ENCODE data around the gene NCAPD3.
"Not testable (repeated sequence)": the region's sequence is repeated elsewhere in the genome, so short reads cannot be mapped to it uniquely, and the experiment has no call there.

- TF ChIP-seq MAZ (IDR thresholded peaks at IDR 0.05; ENCODE audit: borderline replicate concordance, low read depth, low read length); MAZ (CRISPR knock-in tag; IDR thresholded peaks at IDR 0.05; ENCODE audit: low read depth); FOXA1 (IDR thresholded peaks at IDR 0.05); FOXA1 (CRISPR knock-in tag; IDR thresholded peaks at IDR 0.05); E2F1 (CRISPR knock-in tag; IDR thresholded peaks at IDR 0.05); NFRKB (IDR thresholded peaks at IDR 0.05); SKIL (CRISPR knock-in tag; IDR thresholded peaks at IDR 0.05; ENCODE audit: borderline replicate concordance); ZBTB7A (CRISPR knock-in tag; IDR thresholded peaks at IDR 0.05); NR3C1 (CRISPR knock-in tag; IDR thresholded peaks at IDR 0.05); CBX5 (CRISPR knock-in tag; IDR thresholded peaks at IDR 0.05; ENCODE audit: borderline replicate concordance): not testable (repeated sequence)
Observed at GRCh38 chr11:134255184-134255561, 31.4 kb upstream of the NCAPD3 start.
